PFSK-1 (cell line): Measurements from ENCODE around the gene ZNF827.

Experiments used
- POLR2AphosphoS5 ChIP-seq: IDR thresholded peaks from 2 replicates; pipeline ENCODE4 v1.6.1; 2012; ENCODE audit warnings: low read depth, mild to moderate bottlenecking, control low read depth, low read length, moderate library complexity
- REST ChIP-seq, 2 experiments: IDR thresholded peaks; 2 replicates each; pipeline versions ENCODE4 v1.6.1 to v1.8.0; 2011 to 2012; ENCODE audit warnings: low read depth in 2 of 2, low read length in 2 of 2, control low read depth in 1 of 2, inconsistent platforms in 1 of 2, mild to moderate bottlenecking in 1 of 2, moderate library complexity in 1 of 2; ENCODE audit not compliant: insufficient read depth in 1 of 2
- SIN3A ChIP-seq: IDR thresholded peaks from 2 replicates; pipeline ENCODE4 v1.6.1; 2012; ENCODE audit warnings: mild to moderate bottlenecking, low read length, moderate library complexity, borderline replicate concordance; ENCODE audit not compliant: insufficient read depth
- TAF1 ChIP-seq: IDR thresholded peaks from 2 replicates; pipeline ENCODE4 v1.6.1; 2012; ENCODE audit warnings: low read length, control low read depth, borderline replicate concordance; ENCODE audit not compliant: insufficient read depth

- TF ChIP-seq REST (IDR thresholded peaks at IDR 0.05; ENCODE audit: insufficient read depth in 1 of 2, low read depth in 2 of 2, low read length in 2 of 2) (no peak), POLR2AphosphoS5 (no peak), TAF1 (no peak), SIN3A (no peak)
Observed at GRCh38 chr4:145720656-145721055, 218.0 kb downstream of the ZNF827 start.
